Measurements from ENCODE around the gene DLEC1.

DLEC1 gene

DNA sequence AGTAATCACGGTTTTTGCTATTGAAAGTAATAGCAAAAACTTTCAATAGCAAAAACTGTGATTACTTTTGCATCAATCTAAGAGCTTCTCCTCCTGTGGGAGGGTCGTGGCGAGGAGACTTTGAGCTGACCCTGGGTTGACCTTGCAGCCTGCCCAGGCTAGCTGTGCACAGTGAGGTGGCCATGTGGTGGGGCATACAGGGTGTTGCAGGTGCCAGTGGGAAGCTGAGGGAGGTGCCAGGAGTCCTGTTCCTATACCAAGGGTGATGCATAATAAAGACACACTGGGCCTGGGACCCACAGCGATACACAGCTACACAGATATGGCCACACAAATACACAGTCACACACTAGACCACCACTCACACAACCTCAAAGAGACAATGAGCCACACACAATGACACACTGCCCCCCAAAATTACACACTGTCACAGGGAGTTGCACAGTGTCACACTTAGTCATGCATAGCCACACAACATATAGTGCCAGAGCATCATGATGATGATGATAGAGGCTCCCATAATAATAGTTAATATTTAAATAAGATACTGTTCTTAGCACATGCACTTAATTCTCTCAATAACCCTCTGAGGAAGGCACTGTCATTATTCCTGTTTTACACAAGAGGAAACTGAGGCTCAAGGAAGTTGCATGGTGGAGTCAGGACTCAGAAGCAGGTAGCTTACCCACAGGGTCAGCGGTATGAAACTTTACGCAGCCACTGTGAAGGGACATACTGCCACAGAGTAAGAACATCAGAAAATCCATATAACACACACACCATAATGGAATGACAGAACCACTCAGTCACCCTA is 15.9 kb upstream of the DLEC1 start:
- peak overlapping the region; percentile 86 for H3K27ac ChIP-seq
- TF ChIP-seq, protein P1, sequence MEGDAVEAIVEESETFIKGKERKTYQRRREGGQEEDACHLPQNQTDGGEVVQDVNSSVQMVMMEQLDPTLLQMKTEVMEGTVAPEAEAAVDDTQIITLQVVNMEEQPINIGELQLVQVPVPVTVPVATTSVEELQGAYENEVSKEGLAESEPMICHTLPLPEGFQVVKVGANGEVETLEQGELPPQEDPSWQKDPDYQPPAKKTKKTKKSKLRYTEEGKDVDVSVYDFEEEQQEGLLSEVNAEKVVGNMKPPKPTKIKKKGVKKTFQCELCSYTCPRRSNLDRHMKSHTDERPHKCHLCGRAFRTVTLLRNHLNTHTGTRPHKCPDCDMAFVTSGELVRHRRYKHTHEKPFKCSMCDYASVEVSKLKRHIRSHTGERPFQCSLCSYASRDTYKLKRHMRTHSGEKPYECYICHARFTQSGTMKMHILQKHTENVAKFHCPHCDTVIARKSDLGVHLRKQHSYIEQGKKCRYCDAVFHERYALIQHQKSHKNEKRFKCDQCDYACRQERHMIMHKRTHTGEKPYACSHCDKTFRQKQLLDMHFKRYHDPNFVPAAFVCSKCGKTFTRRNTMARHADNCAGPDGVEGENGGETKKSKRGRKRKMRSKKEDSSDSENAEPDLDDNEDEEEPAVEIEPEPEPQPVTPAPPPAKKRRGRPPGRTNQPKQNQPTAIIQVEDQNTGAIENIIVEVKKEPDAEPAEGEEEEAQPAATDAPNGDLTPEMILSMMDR (conservative IDR thresholded peaks at IDR 0.05; ENCODE audit: low read depth) = no peak
- no peak for DNase-seq (ENCODE audit: low spot score)
- ChIA-PET CTCF (no interaction called here), POLR2A (ENCODE audit: low non-redundant PET) (no interaction called here)

DNA sequence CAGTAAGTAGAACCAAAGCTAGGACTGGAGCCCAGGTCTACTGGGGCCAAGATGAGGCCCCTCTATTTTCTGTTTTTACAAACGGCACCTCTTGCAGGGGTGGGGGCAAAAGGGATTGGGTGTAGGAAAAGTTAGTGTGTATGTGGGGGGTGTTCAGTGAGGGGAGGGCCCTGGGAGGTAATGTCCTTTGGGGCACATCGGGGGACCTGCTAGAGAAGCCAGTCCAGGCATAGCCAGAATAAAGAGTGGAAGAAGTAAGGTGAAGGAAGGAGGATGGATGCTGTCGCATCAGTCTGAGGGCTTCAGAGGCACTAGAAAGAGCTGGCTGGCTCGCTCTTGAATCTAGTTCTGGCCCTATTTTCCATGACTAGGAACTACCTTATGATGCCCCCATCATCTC is 12.2 kb upstream of the DLEC1 start:
- ChIA-PET POLR2A (ENCODE audit: low non-redundant PET) (no interaction called here), CTCF (no interaction called here)

DNA sequence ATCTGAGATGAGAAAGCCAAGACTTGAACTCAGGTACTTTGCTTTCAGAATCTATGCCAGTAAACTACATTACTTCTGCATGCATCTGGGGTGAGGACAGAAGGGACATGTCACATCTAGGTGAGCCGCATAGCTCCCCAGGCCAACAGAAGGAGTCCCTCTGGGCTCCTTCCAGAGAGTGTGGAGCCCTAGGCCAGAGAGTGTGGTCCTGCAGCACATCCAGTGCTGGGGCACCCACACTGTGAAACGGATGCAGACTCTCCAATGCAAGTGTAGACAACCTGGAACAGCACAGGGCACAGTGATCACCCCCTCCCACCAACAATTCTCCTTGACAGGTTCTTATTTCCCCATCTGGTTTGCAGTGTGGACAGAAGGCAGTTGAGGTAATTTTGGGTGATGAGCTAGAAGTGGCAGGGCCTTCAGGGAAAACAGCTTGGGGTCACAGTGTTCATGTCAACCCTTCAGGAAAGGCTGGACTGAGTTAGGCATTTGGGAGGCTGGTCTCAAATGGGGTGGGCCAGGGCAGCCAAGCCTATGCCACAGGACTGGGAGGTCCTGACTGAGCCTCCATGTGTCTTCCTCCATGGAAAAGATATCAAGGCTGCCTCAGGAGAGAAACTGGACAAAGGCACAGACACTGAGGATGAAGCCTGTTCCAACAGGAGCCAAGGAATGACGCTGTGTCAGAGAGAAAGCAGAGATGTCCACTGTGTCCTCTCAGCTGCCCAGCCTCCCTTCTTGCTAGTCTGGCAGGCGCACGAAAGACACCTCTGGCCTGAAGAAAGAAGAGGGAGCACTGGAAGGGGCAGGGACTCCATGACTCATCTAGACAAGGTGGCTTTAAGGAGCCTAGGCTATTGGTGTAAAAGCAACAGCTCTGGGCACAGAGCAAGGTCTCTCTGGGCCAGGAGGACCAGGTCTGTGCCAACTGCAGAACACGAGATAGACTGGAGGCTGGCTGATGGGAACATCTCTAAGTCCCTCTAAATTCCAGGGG is 11.2 kb upstream of the DLEC1 start:
- ChIA-PET POLR2A (ENCODE audit: low non-redundant PET) (no interaction called here), CTCF (no interaction called here)
- TF ChIP-seq, protein P1 (conservative IDR thresholded peaks at IDR 0.05; ENCODE audit: low read depth) = no peak
- DNase-seq (ENCODE audit: low spot score) = no peak
- peak overlapping the region; percentile 99 for H3K27ac ChIP-seq

More for the DNA sequence above, 12.2 kb upstream of the DLEC1 start:
- H3K27ac ChIP-seq = peak overlapping the region; percentile 86
- no peak for DNase-seq (ENCODE audit: low spot score)
- TF ChIP-seq, protein P1 (conservative IDR thresholded peaks at IDR 0.05; ENCODE audit: low read depth) = no peak

DNA sequence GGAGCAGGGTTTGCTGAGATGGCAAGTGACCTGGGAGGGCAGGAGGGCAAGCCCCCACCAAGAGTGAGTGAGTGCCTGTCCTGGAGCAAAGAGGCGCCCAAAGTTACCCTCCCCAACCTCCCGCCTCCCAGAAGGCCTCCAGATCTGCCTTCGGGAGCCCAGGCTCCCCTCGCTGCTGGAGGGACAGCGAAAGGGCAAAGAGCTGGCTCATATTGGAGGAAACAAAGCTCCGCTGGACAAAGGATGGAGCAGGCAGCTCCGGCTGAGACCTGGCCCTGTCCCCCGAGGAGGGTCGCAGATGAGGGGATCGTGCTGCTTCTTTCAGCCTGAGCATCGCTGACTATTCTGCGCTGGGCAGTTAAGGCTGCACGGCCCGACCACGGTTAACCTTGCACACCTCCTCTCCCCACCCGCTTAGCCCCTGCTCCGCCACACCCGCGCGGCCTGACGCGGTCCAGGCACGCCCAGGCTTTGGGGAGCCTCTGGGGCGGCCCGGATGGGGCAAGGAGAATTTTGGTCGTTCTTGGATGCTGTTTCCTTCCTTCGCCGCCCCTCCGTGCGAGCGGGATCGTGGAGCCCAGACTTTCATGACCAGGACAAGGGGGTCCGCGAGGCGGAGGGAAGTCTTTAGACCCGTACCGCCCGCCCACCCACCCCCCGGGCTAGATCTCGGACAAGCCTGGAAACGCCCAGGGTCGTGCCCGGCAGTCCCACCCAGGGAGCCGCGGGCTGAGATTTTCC is 10.2 kb upstream of the DLEC1 start:
- POLR2A ChIA-PET (ENCODE audit: low non-redundant PET) = interaction anchor here (0.6 kb wide), 1 partner anchor 130 kb away, joined by 3 read pairs; no protein-coding TSS in a partner anchor
- TF ChIP-seq, protein P1 (conservative IDR thresholded peaks at IDR 0.05; ENCODE audit: low read depth) = no peak
- H3K27ac ChIP-seq = peak overlapping the region; percentile 99
- no peak for DNase-seq (ENCODE audit: low spot score)
- CTCF ChIA-PET = no interaction called here

DNA sequence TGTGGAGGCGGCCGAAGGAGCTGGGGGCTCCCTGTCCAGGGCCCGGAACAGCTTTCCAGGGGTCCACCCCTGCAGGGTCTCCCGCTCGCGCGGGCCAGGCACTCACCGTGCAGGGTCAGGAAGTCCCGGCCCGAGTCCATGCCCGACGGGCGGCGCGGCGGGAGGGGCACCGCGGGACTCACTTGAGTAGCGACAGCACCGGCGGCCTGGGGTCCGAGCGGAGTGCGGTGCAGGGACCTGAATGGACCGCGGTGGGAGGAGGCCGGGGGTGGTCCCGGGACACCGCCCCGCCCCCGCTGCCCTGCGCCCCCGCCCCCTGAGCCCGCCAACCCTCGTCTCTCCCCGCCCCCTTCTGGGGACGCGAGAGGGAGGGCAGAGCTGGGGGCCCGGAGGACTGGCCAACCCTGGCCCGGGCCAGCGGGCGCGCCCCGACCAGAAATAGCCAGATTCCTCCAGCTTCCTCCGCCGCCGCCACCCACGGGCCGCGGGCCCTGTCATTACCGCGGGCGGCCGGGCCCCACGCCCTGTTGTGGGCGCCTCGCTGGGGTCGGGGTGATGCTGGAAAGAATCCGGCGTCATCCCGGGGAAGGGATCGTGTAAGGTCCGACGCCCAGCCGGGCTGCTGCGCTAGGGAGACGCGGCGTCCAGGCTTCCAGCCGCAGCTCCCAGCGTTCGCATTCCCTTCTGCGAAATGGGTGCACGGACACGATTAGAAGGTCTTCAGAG is 9.4 kb upstream of the DLEC1 start, which contains the start of gene PLCD1:
Gene PLCD1 (minus strand): TSS at position 243 of the 726 bp plus-strand sequence. CDS start 103 bp downstream, at position 140.
- DNase-seq (ENCODE audit: low spot score) = peak; percentile 40
- TF ChIP-seq, protein P1 (conservative IDR thresholded peaks at IDR 0.05; ENCODE audit: low read depth) = no peak
- POLR2A ChIA-PET (ENCODE audit: low non-redundant PET) = interaction anchor here (0.6 kb wide), 2 partner anchors 131 to 136 kb away, joined by 3 read pairs; partner anchors contain the start of gene OXSR1
- peak within 1 kb of the TSS; percentile 99 for H3K27ac ChIP-seq
- CTCF ChIA-PET = interaction anchor here (0.6 to 0.7 kb wide), 2 partner anchors 31 to 111 kb away, joined by 3 read pairs; no protein-coding TSS in a partner anchor

Data from RWPE1 (cell line).